ENCODE data around the gene TIPIN.
"Not testable (repeated sequence)": the region's sequence is repeated elsewhere in the genome, so short reads cannot be mapped to it uniquely, and the experiment has no call there.

The TIPIN gene, protein sequence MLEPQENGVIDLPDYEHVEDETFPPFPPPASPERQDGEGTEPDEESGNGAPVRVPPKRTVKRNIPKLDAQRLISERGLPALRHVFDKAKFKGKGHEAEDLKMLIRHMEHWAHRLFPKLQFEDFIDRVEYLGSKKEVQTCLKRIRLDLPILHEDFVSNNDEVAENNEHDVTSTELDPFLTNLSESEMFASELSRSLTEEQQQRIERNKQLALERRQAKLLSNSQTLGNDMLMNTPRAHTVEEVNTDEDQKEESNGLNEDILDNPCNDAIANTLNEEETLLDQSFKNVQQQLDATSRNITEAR

DNA sequence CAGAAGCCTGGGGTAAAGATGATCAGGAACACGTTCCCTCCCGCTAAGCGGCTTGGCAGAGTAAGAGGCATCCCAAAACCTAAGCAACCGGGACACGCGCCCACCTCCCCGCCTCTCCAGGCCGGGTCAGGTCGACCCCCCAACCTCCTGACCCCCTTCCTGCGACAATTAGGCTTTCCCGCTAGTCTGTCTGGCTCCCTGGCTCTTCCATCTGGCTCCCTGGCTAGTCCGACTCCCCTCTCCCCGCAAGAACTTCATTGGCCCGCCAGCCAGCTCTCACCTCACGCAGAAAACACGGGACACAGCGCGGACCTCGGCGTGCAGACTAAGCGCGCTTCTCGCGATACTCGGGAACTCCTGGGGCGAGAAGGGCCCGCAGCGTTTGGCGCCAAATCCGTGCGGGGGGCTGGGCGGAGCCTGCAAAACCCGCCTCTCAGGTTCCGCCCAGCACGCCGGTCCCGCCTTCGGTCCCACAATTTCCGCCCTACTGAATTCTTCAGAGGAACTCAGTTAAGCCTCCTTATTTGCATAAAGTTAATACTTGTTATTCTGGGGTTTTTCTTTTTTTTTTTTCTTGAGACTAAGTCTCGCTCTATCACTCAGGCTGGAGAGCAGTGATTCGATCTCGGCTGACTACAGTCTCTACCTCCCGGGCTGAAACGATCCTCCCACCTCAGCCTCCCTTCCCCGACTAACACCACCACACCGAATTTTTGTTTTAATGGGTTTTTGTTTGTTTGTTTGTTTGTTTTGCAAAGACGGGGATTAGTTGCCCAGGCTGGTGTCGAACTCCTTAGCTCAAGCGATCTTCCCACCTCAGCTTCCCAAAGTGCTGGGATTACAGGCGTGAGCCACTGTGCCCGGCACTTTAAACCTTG lies at the start of gene TIPIN:
Gene TIPIN (minus strand): TSS at position 327 of the 878 bp plus-strand sequence. CDS start 3,738 bp downstream, outside the sequence.
- peak; percentile 81 for DNase-seq

DNA sequence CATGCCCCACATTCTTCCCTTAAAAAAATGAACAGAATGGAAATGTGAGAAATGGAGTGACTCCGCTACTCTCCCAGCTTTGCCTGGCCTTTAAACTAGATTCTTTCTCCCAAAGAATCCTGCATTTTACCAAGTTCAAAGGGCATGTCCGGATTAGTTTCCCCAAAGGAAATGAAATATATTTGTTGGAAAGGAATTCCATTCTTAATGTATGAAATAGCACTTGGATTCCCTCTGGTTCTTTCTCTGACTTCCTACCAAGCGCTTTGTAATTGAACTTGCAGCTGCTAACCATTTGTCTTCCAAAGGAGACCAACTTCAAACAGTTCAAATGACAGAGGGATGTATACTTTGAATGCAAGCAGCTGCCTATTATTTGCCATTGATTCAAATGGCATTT lies 49.1 kb upstream of the TIPIN start:
- no peak for DNase-seq

DNA sequence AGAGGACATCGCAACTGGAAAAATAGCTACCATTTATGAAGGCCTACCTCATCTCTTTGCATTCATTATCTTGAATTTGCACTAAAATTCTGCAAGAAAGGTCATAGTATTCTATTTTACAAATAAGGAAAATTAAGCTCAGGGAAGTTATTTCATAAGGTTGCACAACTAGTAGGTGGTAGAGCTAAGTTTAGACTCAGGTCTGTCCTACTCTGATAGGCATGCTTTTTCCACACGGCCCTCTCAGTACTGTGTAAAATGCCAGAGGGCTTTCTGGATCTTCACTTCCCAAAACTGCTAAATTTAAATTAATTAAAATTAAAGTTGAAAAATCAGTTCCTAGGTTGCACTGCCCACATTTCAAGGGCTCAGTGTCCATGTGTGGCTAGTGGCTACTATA lies 48.5 kb upstream of the TIPIN start:
- DNase-seq: no peak

DNA sequence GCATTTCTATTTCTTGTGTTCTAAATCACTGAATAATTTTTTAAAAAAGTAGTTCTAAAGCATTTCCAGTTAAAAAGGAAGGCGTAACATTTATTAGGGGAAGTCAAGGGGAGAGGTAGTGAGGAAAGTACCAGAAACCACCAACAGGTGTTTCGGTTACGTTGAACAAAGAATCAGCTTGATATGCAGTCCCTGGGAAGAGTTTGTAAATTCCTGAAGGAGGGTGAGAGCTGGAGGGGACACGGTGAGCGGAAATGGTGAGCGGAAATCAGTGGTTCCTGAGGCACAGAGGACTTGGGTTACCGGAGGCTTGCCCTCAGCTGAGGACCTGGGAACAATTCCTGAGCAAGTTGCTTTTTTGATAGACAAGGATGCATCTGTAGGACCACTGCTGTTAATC lies 48.0 kb upstream of the TIPIN start:
- DNase-seq: no peak

DNA sequence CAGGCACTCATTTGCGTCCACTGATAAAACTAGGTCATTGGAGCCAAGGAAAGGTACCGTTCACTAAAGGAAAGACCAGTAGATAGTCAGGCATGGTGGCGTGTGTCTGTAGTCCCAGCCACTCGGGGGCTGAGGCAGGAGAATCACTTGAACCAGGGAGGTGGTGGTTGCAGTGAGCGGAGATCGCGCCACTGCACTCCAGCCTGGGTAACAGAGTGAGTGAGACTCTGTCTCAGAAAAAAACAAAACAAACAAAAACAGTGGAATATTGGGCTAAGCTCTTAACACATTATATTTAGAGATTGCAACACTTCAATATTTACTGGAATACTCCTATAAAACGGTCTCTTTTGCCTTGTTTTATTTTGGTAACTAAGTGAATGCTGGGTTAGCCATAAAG lies 47.6 kb upstream of the TIPIN start:
- no peak for DNase-seq

DNA sequence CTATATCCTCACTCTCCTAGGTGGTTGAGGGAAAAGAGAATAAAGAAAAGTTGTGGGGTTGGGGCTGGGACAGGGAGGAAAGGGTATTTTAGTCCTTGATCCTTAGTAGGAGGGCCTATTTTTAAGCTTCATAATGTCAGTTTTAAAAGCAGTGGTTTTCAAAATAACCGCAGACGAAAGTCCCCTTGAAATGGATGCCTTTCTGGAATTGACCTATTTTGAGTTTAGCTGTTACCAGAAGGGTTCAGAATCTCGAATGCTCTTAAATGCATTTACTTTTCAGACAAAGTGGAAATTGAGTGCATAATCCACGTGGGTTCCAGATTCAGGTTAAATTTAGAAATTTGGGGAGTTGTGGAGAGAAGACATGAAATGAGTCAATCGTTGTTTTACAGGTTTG lies 46.8 kb upstream of the TIPIN start:
- no peak for DNase-seq

DNA sequence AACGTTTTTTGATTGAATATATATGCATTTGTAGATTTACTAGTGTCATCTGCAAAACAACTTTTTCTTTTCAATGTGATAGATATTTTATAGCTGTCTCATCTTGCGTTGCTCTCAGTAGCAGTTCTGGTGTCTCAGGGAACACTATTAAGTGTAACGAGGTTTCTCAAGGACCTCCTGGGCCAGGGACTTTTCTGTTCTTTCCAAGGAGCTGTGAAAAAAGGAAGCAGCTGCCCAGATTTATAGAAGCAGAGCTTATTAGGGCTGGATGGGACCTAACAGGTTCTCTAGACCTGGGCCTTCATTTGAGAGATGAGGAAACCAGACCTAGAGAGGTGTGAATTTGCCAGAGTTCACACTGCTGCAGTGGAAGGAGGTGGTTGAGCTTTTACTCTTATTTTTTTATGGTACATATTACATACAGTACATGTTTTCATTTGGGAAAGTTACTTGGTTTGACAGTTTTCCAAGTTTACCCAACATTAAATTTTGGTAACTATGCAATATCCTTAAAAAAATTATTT lies 46.3 kb upstream of the TIPIN start:
- no peak for DNase-seq

DNA sequence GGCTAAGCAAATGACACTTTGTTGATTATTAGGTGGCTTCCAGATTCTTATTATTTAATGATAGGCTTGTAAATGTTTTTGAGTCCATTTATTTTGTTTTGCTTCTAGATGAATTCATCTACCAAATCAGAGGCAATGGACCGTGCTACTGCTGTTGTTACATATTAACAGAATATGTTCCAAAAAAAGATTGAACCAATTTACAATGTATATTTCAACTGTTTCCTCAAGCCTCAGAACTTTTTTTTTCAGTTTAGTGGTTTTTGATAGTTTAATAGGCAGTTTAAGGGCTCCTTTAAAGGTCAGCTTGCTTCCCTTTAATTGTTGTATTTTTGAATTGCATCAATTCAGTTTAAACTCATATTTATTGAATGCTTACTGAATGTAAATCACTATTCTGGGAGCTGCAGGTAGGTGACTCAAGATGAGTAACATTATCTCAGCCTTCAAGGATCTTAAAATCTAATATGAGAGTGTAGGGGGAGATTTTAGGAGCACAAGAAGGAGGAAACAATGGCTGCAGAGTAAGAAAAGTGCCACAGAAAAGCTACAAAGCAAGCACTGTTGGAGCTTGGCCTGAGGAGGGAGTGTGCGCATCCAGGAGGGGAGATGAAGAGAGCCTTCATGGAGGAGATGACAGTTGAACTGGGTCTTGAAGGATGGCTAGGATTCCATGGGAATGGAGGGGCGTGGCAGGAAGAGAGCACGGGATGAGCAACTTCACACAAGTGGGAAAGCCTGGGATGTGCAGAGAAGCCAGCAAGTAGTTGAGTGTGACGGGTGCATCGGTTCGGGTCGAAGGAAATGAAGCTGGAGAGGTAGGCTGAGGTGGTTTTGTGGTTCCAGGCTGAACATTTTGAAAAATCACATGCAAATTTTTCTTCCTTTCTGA lies 44.9 kb upstream of the TIPIN start:
- DNase-seq: no peak

DNA sequence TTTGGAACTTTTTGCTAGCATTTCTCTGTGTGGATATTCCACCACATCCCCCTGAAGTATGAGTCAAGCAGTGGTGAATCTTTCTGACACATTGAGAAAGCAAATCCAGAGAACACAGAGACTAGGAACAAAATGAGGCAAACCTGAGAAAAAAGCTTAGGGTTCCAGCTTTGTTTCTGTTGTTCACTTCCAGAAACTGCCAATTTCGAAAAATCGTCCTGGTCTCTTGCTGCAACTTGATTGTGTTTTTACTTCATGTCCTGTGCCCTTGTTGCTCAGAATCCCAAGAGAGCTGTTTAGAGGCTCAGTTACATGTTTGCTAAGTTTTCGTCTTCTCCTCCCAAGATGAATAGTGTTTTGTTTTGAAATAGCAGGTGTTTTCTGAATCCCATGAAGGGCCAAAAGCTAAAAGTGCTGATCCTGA lies 43.9 kb upstream of the TIPIN start:
- DNase-seq: no peak

DNA sequence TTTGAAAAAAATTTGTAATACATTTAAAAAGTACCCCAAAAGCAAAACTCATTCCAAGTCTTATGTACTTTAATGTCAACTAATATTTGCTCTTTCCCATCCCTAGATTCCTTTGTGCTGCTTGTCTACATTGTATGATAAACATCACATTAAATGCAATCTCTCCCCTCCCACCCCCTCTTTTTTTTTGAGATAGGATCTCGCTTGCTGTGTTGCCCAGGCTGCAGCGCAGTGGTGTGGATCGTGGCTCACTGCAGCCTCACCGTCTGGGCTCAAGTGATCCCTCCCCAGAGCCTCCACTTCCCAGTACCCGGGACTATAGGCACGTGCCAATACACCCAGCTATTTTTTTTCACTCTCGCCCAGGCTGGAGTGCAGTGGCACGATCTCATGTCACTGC lies 42.8 kb upstream of the TIPIN start:
- no peak for DNase-seq

DNA sequence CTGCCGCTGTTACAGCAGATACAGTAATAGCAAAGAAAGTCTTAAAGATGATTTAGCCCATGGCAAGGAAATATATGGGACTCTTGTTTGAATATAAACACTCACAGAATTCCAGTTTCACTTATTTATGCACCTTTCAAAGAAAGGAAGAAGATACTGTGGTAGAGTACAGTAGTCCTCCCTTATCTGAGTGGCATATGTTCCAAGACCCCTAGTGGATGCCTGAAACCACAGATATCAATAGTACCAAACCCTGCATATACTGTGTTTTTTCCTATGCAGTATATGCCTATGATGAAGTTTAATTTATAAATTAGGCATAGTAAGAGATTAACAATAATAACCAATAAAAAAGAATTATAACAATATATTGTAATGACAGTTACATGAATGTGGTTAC lies 38.4 kb upstream of the TIPIN start:
- no peak for DNase-seq

DNA sequence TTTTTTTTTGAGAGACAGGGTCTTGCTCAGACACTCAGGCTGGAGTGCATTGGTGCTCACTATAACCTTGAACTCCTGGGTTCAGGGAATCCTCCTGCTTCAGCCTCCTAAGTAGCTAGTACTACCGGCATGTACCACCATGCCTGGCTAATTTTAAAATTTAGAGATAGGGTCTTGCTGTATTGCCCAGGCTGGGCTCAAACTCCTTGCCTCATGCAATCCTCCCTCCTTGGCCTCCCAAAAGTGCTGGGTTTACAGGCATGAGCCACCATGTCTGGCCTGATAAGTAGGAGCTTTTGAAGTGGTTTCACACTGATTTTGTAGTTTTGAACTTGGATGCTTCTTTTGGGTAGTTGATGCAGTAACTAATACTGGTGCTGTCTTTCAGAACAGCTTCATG lies 38.0 kb upstream of the TIPIN start:
- DNase-seq: no peak

DNA sequence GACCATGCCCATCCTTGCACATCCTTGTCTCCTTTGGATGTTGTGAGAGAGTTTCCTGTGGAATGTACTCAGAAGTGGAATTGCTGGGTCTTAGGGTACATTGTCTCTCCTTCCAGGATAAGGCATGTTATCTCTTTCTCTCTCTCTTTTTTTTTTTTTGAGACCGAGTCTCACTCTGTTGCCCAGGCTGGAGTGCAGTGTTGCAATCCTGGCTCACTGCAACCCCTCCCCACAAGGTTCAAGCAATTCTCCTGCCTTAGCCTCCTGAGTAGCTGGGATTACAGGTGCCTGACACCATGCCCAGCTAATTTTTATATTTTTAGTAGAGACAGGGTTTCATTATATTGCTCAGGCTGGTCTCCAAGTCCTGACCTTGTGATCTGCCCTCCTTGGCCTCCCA lies 36.6 kb upstream of the TIPIN start:
- not testable (repeated sequence) for DNase-seq

DNA sequence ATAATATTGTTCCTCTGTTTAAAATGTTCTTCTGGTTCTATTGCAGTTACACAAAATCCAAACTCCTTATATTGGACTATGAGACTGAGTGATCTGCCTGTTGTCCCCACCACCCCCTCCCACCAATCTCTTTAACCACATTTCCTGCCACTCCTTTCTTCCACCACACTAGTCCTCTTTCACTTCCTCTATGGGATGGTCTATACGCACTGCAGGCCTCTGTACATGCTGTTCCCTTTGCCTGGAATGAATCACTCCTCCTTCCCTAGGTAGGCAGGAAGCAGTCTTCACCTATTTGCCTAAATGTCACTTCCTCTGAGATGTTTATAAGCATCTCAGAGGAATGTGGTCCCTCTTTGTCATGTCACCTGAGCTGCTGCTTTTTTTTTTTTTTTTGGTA lies 34.2 kb upstream of the TIPIN start:
- DNase-seq: no peak

DNA sequence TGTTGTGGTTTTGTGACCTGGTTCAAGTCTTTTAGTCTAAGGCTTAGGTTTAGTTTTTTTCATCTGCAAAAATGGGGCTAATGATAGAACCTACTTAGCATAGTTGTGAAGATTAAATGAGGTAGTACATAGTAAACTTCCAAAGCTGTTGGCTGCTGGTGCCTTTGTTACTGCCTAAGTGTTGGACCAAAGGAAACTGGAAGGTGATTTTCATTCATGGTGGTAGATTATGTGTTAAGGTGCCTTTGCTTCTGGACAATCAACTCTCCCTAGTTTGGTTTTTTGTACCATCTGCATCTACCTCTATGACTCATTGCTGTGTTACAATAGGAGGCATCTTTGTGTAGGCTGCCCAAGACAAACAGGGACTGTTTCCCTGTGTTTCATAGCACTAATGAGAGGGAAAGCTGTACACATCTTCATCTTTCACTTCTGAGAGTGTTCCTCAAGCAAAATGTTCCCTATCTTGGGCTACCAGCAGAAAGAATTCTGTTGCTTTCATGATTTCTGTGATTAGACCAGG lies 33.4 kb upstream of the TIPIN start:
- no peak for DNase-seq

DNA sequence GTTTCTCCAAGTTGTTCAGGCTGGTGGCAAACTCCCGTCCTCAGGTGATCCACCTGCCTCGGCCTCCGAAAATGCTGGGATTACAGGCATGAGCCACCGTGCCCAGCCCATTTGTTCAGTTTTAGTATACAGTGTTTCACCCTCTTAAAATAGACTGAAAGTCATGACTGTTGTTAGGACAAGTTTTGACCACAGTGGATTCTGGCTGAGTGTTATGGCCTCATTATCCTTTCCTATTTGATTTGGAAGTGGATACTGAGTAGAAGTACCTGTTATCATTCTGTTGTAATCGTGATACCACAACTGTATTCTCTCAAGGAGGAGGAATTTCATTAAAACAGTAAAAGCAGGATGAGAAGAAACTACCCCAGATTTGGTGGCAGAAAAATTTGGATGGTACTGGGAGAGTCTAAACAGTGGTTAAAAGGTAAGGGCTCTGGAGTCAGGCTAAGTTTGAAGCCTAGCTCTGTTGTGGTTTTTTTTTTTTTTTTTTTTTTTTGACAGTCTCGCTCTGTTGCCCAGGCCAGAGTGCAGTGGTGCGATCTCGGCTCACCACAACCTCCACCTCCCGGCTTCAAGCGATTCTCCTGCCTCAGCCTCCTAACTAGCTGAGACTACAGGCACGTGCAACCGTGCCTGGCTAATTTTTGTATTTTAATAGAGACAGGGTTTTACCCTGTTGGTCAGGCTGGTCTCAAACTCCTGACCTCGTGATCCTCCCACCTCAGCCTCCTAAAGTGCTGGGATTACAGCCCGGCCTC lies 32.8 kb upstream of the TIPIN start:
- DNase-seq: no peak

DNA sequence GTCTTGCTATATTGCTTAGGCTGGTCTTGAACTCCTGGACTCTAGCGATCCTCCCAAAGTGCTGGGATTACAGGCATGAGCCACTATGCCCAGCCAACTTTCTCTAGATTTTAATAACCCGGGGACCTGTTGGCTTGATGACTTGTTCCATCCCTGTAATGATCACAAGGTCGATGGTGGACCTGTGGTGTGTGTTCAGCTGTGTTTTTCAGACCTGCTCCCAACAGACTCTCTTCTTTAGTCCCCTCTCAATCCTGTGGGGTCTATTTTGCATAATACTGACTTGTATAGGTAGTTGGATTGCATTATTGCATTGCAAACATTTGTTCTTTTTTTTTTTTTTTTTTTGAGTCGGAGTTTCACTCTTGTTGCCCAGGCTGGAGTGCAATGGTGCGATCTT lies 32.1 kb upstream of the TIPIN start:
- DNase-seq: no peak

DNA sequence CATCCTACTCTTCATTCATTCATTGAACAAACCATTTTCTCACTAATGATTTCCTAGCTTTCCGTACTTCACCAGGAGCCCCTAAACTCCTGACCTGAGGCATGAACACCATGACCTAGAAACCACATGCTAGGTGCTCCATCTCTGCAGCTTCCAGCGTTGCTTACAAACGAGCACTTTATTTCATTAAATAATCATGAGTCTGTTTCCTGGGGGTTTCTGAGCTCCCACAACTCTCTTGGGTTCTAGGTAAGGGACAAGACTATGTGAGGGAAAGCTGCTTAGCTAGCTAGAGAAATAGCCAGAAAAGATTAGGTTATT lies 31.5 kb upstream of the TIPIN start:
- no peak for DNase-seq

DNA sequence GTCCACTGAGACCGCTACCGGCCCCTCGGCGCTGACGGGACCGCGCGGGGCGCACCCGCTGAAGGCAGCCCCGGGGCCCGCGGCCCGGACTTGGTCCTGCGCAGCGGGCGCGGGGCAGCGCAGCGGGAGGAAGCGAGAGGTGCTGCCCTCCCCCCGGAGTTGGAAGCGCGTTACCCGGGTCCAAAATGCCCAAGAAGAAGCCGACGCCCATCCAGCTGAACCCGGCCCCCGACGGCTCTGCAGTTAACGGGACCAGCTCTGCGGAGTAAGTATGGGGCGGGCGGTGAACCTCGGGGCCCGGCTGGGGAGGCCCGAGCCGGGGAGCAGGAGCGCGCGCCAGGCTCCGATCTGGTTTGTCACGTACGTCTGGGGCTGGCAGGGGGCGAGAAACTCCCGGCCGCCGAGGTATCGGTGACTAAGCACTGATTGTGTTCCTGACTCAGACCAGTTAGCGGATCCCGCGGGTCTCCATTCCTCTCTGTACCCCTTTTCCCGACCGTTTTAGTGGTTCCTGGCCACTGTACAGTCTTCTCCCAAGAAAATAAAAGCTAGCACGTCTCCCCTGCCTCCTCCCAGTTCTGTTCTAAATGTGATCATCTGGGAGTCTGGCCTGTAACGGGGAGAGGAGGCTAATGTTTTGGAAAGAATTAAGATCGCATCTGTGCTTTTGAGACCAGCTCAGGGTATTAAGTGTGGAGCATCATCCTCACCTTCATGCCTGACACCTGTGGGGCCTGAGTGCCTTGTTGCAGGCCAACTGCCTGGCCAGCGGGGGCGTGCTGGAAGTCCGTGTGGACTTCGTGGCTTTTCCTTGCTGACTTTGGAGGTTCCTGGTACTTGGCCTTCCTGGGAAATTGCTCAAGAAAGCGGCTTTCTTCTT lies 30.9 kb upstream of the TIPIN start:
- peak; percentile 16 for DNase-seq

DNA sequence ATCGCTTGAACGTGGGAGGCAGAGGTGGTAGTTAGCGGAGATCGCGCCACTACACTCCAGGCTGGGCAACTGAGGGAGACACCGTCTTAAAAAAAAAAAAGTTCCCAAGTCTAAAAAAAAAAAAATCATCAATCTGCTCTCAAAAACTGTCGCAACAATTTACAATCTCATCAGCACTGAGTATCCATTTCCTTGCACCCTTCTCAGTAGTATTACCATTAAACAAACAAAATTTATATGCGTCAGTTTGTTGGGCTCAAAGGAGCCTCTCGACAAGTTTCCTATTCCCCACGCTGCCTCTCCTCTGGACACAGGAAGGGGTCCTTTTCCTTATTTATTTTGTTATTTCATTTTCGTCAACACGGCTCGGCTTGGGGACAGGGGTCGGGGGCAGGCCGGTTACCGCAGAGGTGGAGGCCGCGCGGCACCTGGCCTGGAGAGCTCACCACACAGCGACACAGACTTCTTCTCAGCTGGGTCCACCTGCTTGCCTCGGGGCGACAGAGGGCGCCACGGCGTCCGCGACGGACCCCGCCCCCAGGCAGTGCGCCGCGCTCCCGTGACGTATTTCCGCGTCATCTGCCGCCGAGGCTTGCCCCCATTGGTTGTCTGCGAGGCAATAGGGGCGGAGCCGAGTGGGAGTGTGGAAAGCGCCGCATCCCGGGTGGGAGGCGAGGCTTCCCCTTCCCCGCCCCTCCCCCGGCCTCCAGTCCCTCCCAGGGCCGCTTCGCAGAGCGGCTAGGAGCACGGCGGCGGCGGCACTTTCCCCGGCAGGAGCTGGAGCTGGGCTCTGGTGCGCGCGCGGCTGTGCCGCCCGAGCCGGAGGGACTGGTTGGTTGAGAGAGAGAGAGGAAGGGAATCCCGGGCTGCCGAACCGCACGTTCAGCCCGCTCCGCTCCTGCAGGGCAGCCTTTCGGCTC lies 30.0 kb upstream of the TIPIN start, which contains the start of gene MAP2K1:
Gene MAP2K1 (plus strand): TSS at position 709 of the 920 bp plus-strand sequence. CDS start 436 bp downstream, outside the sequence.
- DNase-seq: peak; percentile 86

Measured in NCI-H510A treated with DMSO at 0.1 percent for 48 hours (cell line).